ENCODE data around the gene EDN1. TPM values are rescaled to one million over a fixed set of nuclear protein-coding genes. Genes with fewer than 3 reads are reported as not detected.
A peak's percentile ranks its signal among the peaks of the same experiment; 100 is the strongest.

EDN1 gene
- polyA plus RNA-seq, 3 donors: 0.11 to 0.71 TPM; not detected in 1

GRCh38 chr6:12283904-12284303 lies 6.3 kb upstream of the EDN1 start:
- Mint-ChIP-seq H3K27me3 (ENCODE audit: low read depth in 3 of 3) (peaks cover 0 to 3% (median 2%) of the 10 kb centered on the region in 3 donors), H3K9me3 (no peaks in the 10 kb centered on the region), H3K27ac (no peak overlapping the region), H3K4me1 (peaks cover 48% of the 10 kb centered on the region), H3K4me3 (no peak overlapping the region), H3K36me3 (no peaks in the 10 kb centered on the region)
- no peaks in the 10 kb centered on the region for H3K9me3 ChIP-seq (replicated peaks in 1 of 2; ENCODE audit: control insufficient read depth in 1 of 2, insufficient read depth in 1 of 2, low read length in 2 of 2)
- no peak overlapping the region for H3K4me3 ChIP-seq (replicated peaks in 1 of 3; ENCODE audit: low read depth in 2 of 3, low read length in 3 of 3)
- H3K27ac ChIP-seq (ENCODE audit: low read depth in 1 of 2, low read length in 2 of 2): no peak overlapping the region
- no peak overlapping the region for H3K4me2 ChIP-seq (replicated peaks; ENCODE audit: extremely low read depth, low read length, poor library complexity, severe bottlenecking)
- no peak overlapping the region for H3K9ac ChIP-seq (ENCODE audit: insufficient read depth, low read length, poor library complexity, severe bottlenecking)
- intact Hi-C loops (cut with micrococcal nuclease): no loop called here
- no peaks in the 10 kb centered on the region for H4K20me1 ChIP-seq (ENCODE audit: insufficient read depth, low read length)
- WGBS (ENCODE audit: insufficient coverage): 100% methylated on average over 1 of the region's 4 CpGs
- TF ChIP-seq CTCF (IDR thresholded peaks at IDR 0.05): no peak
- no peaks in the 10 kb centered on the region for H3K36me3 ChIP-seq (replicated peaks in 1 of 2; ENCODE audit: control insufficient read depth in 1 of 2, insufficient read depth in 2 of 2, low read length in 2 of 2)
- no peak overlapping the region for H2AFZ ChIP-seq (ENCODE audit: insufficient read depth, low read depth, low read length, poor library complexity, severe bottlenecking)
- no peak for DNase-seq
- peaks cover 29 to 37% of the 10 kb centered on the region in 2 donors for H3K4me1 ChIP-seq (ENCODE audit: control insufficient read depth in 1 of 2, insufficient read depth in 2 of 2, low read length in 2 of 2)
- no peaks in the 10 kb centered on the region for H3K79me2 ChIP-seq (ENCODE audit: insufficient read depth, low read length)
- no peaks in the 10 kb centered on the region for H3K27me3 ChIP-seq (ENCODE audit: control insufficient read depth in 2 of 2, insufficient read depth in 2 of 2, low read length in 2 of 2)

GRCh38 chr6:12286373-12287110 lies 3.6 kb upstream of the EDN1 start:
- no peaks in the 10 kb centered on the region for H3K9me3 ChIP-seq (replicated peaks in 1 of 2; ENCODE audit: control insufficient read depth in 1 of 2, insufficient read depth in 1 of 2, low read length in 2 of 2)
- no peak overlapping the region for H2AFZ ChIP-seq (ENCODE audit: insufficient read depth, low read depth, low read length, poor library complexity, severe bottlenecking)
- H3K9ac ChIP-seq (ENCODE audit: insufficient read depth, low read length, poor library complexity, severe bottlenecking): no peak overlapping the region
- H3K4me3 Mint-ChIP-seq: no peak overlapping the region
- peak overlapping the region in 2 of 7 donors; percentile 25 to 37 for H3K27ac Mint-ChIP-seq
- peaks cover 0 to under 1% (median 0%) of the 10 kb centered on the region in 7 donors for H3K9me3 Mint-ChIP-seq
- H3K27me3 ChIP-seq (ENCODE audit: control insufficient read depth in 2 of 2, insufficient read depth in 2 of 2, low read length in 2 of 2): peaks cover 11 to 18% of the 10 kb centered on the region in 2 donors
- intact Hi-C loops (cut with micrococcal nuclease): loop anchor here (5.0 kb wide), 2 partner anchors 44 to 629 kb away; no protein-coding TSS in a partner anchor
- DNase-seq: peak in 2 of 3 donors; percentile 41 to 59
- TF ChIP-seq CTCF (IDR thresholded peaks at IDR 0.05): no peak
- no peaks in the 10 kb centered on the region for H3K36me3 ChIP-seq (replicated peaks in 1 of 2; ENCODE audit: control insufficient read depth in 1 of 2, insufficient read depth in 2 of 2, low read length in 2 of 2)
- H3K27me3 Mint-ChIP-seq (ENCODE audit: low read depth in 3 of 3): peaks cover 16 to 23% (median 20%) of the 10 kb centered on the region in 3 donors
- no CpG with 5 or more reads among the region's 4 CpGs for WGBS (ENCODE audit: insufficient coverage)
- no peaks in the 10 kb centered on the region for H4K20me1 ChIP-seq (ENCODE audit: insufficient read depth, low read length)
- peaks cover 50% of the 10 kb centered on the region for H3K4me1 Mint-ChIP-seq
- H3K4me1 ChIP-seq (ENCODE audit: control insufficient read depth in 1 of 2, insufficient read depth in 2 of 2, low read length in 2 of 2): peaks cover 35 to 43% of the 10 kb centered on the region in 2 donors
- H3K27ac ChIP-seq (ENCODE audit: low read depth in 1 of 2, low read length in 2 of 2): no peak overlapping the region
- no peaks in the 10 kb centered on the region for H3K79me2 ChIP-seq (ENCODE audit: insufficient read depth, low read length)
- no peak overlapping the region for H3K4me3 ChIP-seq (replicated peaks in 1 of 3; ENCODE audit: low read depth in 2 of 3, low read length in 3 of 3)
- no peak overlapping the region for H3K4me2 ChIP-seq (replicated peaks; ENCODE audit: extremely low read depth, low read length, poor library complexity, severe bottlenecking)
- peaks cover 0 to 2% of the 10 kb centered on the region in 2 donors for H3K36me3 Mint-ChIP-seq

All from CD14-positive monocyte (primary cell).